ENCODE measurements around the gene ANAPC7.

The ANAPC7 gene

GRCh38 chr12:110335481-110336045, 67.9 kb downstream of the ANAPC7 start:
- Histone ChIP-seq H3K79me1 (ENCODE audit: low read length) (no peaks in the 10 kb centered on the region), H3K36me3 (ENCODE audit: control insufficient read depth in 1 of 2, insufficient read depth in 2 of 2, low read length in 2 of 2) (peaks cover 51 to 60% of the 10 kb centered on the region in 2 experiments), H3K23ac (ENCODE audit: low read length) (no peak overlapping the region), H3K18ac (ENCODE audit: low read length) (no peak overlapping the region), H3K9me3 (ENCODE audit: insufficient read depth, low read depth, low read length) (no peaks in the 10 kb centered on the region), H2BK12ac (ENCODE audit: low read length) (no peak overlapping the region), H2AK5ac (ENCODE audit: low read length) (no peak overlapping the region), H2BK5ac (ENCODE audit: low read depth, low read length, poor library complexity) (no peak overlapping the region), H3K4me2 (ENCODE audit: low read length) (no peak overlapping the region), H3K27me3 (ENCODE audit: insufficient read depth, low read length) (no peaks in the 10 kb centered on the region), H2BK120ac (ENCODE audit: insufficient read depth, low read length, poor library complexity) (no peak overlapping the region), H3K9ac (ENCODE audit: low read length) (no peak overlapping the region), H3K4ac (ENCODE audit: low read depth, low read length) (no peak overlapping the region), H4K12ac (ENCODE audit: low read depth, low read length) (no peak overlapping the region), H3K4me3 (ENCODE audit: low read depth, low read length) (no peak overlapping the region), H3K14ac (ENCODE audit: low read length) (no peak overlapping the region), H4K8ac (ENCODE audit: low read depth, low read length) (no peak overlapping the region), H3K27ac (ENCODE audit: low read depth, low read length) (no peak overlapping the region), H4K91ac (ENCODE audit: low read depth, low read length) (no peak overlapping the region), H2AFZ (ENCODE audit: insufficient read depth, low read length, poor library complexity) (no peak overlapping the region), H3K79me2 (ENCODE audit: control insufficient read depth, insufficient read depth, low read length, poor library complexity) (no peaks in the 10 kb centered on the region), H3K4me1 (ENCODE audit: control insufficient read depth in 1 of 2, insufficient read depth in 2 of 2, low read length in 2 of 2) (no peaks in the 10 kb centered on the region)
- no CpG with 5 or more reads among the region's 4 CpGs for WGBS (ENCODE audit: extremely low coverage, insufficient coverage, insufficient read length)
- DNase-seq = no peak

GRCh38 chr12:110333201-110333600, 70.3 kb downstream of the ANAPC7 start:
- Histone ChIP-seq H2BK120ac (ENCODE audit: insufficient read depth, low read length, poor library complexity) (no peak overlapping the region), H4K91ac (ENCODE audit: low read depth, low read length) (no peak overlapping the region), H4K12ac (ENCODE audit: low read depth, low read length) (no peak overlapping the region), H3K79me1 (ENCODE audit: low read length) (no peaks in the 10 kb centered on the region), H3K23ac (ENCODE audit: low read length) (no peak overlapping the region), H3K27me3 (ENCODE audit: insufficient read depth, low read length) (no peaks in the 10 kb centered on the region), H2BK5ac (ENCODE audit: low read depth, low read length, poor library complexity) (no peak overlapping the region), H2BK12ac (ENCODE audit: low read length) (no peak overlapping the region), H3K14ac (ENCODE audit: low read length) (no peak overlapping the region), H3K27ac (ENCODE audit: low read depth, low read length) (no peak overlapping the region), H3K4me1 (ENCODE audit: control insufficient read depth in 1 of 2, insufficient read depth in 2 of 2, low read length in 2 of 2) (no peaks in the 10 kb centered on the region), H3K9me3 (ENCODE audit: insufficient read depth, low read depth, low read length) (no peaks in the 10 kb centered on the region), H3K79me2 (ENCODE audit: control insufficient read depth, insufficient read depth, low read length, poor library complexity) (no peaks in the 10 kb centered on the region), H3K9ac (ENCODE audit: low read length) (no peak overlapping the region), H3K4ac (ENCODE audit: low read depth, low read length) (no peak overlapping the region), H2AK5ac (ENCODE audit: low read length) (no peak overlapping the region), H4K8ac (ENCODE audit: low read depth, low read length) (no peak overlapping the region), H3K18ac (ENCODE audit: low read length) (no peak overlapping the region), H2AFZ (ENCODE audit: insufficient read depth, low read length, poor library complexity) (no peak overlapping the region), H3K36me3 (ENCODE audit: control insufficient read depth in 1 of 2, insufficient read depth in 2 of 2, low read length in 2 of 2) (peaks cover 45 to 51% of the 10 kb centered on the region in 2 experiments), H3K4me3 (ENCODE audit: low read depth, low read length) (no peak overlapping the region), H3K4me2 (ENCODE audit: low read length) (no peak overlapping the region)
- no peak for DNase-seq

GRCh38 chr12:110330544-110330943, 73.0 kb downstream of the ANAPC7 start:
- no peak for DNase-seq
- Histone ChIP-seq H3K27me3 (ENCODE audit: insufficient read depth, low read length) (no peaks in the 10 kb centered on the region), H3K4me3 (ENCODE audit: low read depth, low read length) (no peak overlapping the region), H3K23ac (ENCODE audit: low read length) (no peak overlapping the region), H3K9ac (ENCODE audit: low read length) (no peak overlapping the region), H3K4me2 (ENCODE audit: low read length) (no peak overlapping the region), H4K12ac (ENCODE audit: low read depth, low read length) (no peak overlapping the region), H3K27ac (ENCODE audit: low read depth, low read length) (no peak overlapping the region), H2AFZ (ENCODE audit: insufficient read depth, low read length, poor library complexity) (no peak overlapping the region), H3K36me3 (ENCODE audit: control insufficient read depth in 1 of 2, insufficient read depth in 2 of 2, low read length in 2 of 2) (peaks cover 37 to 43% of the 10 kb centered on the region in 2 experiments), H3K9me3 (ENCODE audit: insufficient read depth, low read depth, low read length) (no peaks in the 10 kb centered on the region), H4K91ac (ENCODE audit: low read depth, low read length) (no peak overlapping the region), H2BK5ac (ENCODE audit: low read depth, low read length, poor library complexity) (no peak overlapping the region), H3K14ac (ENCODE audit: low read length) (no peak overlapping the region), H2AK5ac (ENCODE audit: low read length) (no peak overlapping the region), H3K79me2 (ENCODE audit: control insufficient read depth, insufficient read depth, low read length, poor library complexity) (no peaks in the 10 kb centered on the region), H3K18ac (ENCODE audit: low read length) (no peak overlapping the region), H3K79me1 (ENCODE audit: low read length) (no peaks in the 10 kb centered on the region), H4K8ac (ENCODE audit: low read depth, low read length) (no peak overlapping the region), H2BK120ac (ENCODE audit: insufficient read depth, low read length, poor library complexity) (no peak overlapping the region), H3K4me1 (ENCODE audit: control insufficient read depth in 1 of 2, insufficient read depth in 2 of 2, low read length in 2 of 2) (no peaks in the 10 kb centered on the region), H2BK12ac (ENCODE audit: low read length) (no peak overlapping the region), H3K4ac (ENCODE audit: low read depth, low read length) (no peak overlapping the region)

- Histone ChIP-seq H4K8ac (ENCODE audit: low read depth, low read length) (no peak overlapping the region), H3K14ac (ENCODE audit: low read length) (no peak overlapping the region), H2BK12ac (ENCODE audit: low read length) (no peak overlapping the region), H3K79me2 (ENCODE audit: control insufficient read depth, insufficient read depth, low read length, poor library complexity) (no peaks in the 10 kb centered on the region), H3K9me3 (ENCODE audit: insufficient read depth, low read depth, low read length) (no peaks in the 10 kb centered on the region), H3K27ac (ENCODE audit: low read depth, low read length) (no peak overlapping the region), H3K18ac (ENCODE audit: low read length) (no peak overlapping the region), H2BK5ac (ENCODE audit: low read depth, low read length, poor library complexity) (no peak overlapping the region), H3K9ac (ENCODE audit: low read length) (no peak overlapping the region), H3K4me2 (ENCODE audit: low read length) (no peak overlapping the region), H4K91ac (ENCODE audit: low read depth, low read length) (no peak overlapping the region), H3K4me1 (ENCODE audit: control insufficient read depth in 1 of 2, insufficient read depth in 2 of 2, low read length in 2 of 2) (no peaks in the 10 kb centered on the region), H4K12ac (ENCODE audit: low read depth, low read length) (no peak overlapping the region), H3K4ac (ENCODE audit: low read depth, low read length) (no peak overlapping the region), H3K23ac (ENCODE audit: low read length) (no peak overlapping the region), H2AFZ (ENCODE audit: insufficient read depth, low read length, poor library complexity) (no peak overlapping the region), H3K27me3 (ENCODE audit: insufficient read depth, low read length) (no peaks in the 10 kb centered on the region), H3K36me3 (ENCODE audit: control insufficient read depth in 1 of 2, insufficient read depth in 2 of 2, low read length in 2 of 2) (peaks cover 36 to 40% of the 10 kb centered on the region in 2 experiments), H3K4me3 (ENCODE audit: low read depth, low read length) (no peak overlapping the region), H2AK5ac (ENCODE audit: low read length) (no peak overlapping the region), H3K79me1 (ENCODE audit: low read length) (no peaks in the 10 kb centered on the region), H2BK120ac (ENCODE audit: insufficient read depth, low read length, poor library complexity) (no peak overlapping the region)
- no CpG with 5 or more reads among the region's 3 CpGs for WGBS (ENCODE audit: extremely low coverage, insufficient coverage, insufficient read length)
- no peak for DNase-seq
Observed at GRCh38 chr12:110330124-110330523, 73.4 kb downstream of the ANAPC7 start.
